ENCODE measurements around the gene SIGLEC10.

SIGLEC10 gene

DNA sequence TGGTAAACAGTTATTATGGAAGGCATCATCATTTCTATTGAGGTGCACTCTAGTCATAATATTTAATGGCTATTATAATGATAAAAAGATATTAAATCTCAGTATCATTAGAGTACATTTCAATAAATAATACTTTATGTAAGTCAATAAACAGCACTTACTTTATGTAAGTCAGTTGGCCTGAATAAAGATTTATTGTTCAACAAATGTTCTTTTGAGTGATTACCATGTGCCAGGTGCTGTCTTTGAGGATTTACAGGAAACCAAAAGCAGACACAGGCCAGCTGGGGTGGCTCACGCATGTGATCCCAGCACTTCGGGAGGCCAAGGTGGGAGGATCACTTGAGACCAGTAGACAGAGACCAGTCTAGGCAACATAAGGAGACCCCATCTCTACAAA lies 40.0 kb downstream of the SIGLEC10 start:
- no peak overlapping the region for H3K4me3 ChIP-seq (ENCODE audit: low read depth in 1 of 5, low read length in 5 of 5)
- peaks cover 0 to 6% (median 3%) of the 10 kb centered on the region in 5 donors for H3K9me3 ChIP-seq (ENCODE audit: control insufficient read depth in 5 of 5, low read length in 5 of 5)
- H3K27ac ChIP-seq (ENCODE audit: low read depth, low read length): no peak overlapping the region
- no peaks in the 10 kb centered on the region for H3K27me3 ChIP-seq (ENCODE audit: control insufficient read depth in 5 of 5, insufficient read depth in 4 of 5, low read length in 5 of 5)
- no peaks in the 10 kb centered on the region for H3K36me3 ChIP-seq (ENCODE audit: control insufficient read depth in 5 of 5, insufficient read depth in 5 of 5, low read length in 5 of 5)
- no peak overlapping the region for H3K9ac ChIP-seq (ENCODE audit: low read length in 5 of 5)
- H3K4me1 ChIP-seq (ENCODE audit: control insufficient read depth in 5 of 5, insufficient read depth in 5 of 5, low read length in 5 of 5): peaks cover 0 to 5% (median 0%) of the 10 kb centered on the region in 5 donors

DNA sequence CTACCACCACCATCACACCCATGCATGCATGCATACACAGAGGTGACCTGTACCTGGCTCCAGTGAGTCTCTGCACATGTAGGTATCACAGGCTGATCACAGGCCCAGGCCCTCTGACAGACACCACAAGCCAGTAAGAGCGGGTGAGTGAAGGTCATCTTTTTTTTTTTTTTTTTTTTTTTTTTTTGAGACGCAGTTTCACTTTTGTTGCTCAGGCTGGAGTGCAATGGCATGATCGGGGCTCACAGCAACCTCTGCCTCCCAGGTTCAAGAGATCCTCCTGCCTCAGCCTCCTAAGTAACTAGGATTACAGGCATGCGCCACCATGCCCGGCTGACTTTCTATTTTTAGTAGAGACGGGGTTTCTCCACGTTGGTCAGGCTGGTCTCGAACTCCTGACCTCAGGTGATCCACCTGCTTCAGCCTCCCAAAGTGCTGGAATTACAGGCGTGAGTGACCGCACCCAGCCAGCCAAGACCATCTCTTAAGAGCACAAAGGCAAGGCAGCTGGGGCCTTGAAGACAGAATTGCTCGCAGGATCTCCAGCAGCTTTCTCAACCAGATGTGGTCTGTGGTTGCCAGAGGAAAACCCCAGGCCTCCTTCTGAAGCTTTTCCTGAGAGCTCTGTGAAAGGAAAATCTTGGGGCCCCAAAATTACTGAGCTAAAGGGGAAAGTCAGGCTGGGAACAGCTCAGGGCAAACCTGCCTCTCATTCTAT lies 41.8 kb downstream of the SIGLEC10 start:
- H3K9me3 ChIP-seq (ENCODE audit: control insufficient read depth in 5 of 5, low read length in 5 of 5): no peaks in the 10 kb centered on the region
- H3K4me3 ChIP-seq (ENCODE audit: low read depth in 1 of 5, low read length in 5 of 5): no peak overlapping the region
- H3K4me1 ChIP-seq (ENCODE audit: control insufficient read depth in 5 of 5, insufficient read depth in 5 of 5, low read length in 5 of 5): peaks cover 0 to 6% (median 0%) of the 10 kb centered on the region in 5 donors
- H3K27me3 ChIP-seq (ENCODE audit: control insufficient read depth in 5 of 5, insufficient read depth in 4 of 5, low read length in 5 of 5): no peaks in the 10 kb centered on the region
- H3K27ac ChIP-seq (ENCODE audit: low read depth, low read length): no peak overlapping the region
- H3K9ac ChIP-seq (ENCODE audit: low read length in 5 of 5): no peak overlapping the region
- H3K36me3 ChIP-seq (ENCODE audit: control insufficient read depth in 5 of 5, insufficient read depth in 5 of 5, low read length in 5 of 5): no peaks in the 10 kb centered on the region

DNA sequence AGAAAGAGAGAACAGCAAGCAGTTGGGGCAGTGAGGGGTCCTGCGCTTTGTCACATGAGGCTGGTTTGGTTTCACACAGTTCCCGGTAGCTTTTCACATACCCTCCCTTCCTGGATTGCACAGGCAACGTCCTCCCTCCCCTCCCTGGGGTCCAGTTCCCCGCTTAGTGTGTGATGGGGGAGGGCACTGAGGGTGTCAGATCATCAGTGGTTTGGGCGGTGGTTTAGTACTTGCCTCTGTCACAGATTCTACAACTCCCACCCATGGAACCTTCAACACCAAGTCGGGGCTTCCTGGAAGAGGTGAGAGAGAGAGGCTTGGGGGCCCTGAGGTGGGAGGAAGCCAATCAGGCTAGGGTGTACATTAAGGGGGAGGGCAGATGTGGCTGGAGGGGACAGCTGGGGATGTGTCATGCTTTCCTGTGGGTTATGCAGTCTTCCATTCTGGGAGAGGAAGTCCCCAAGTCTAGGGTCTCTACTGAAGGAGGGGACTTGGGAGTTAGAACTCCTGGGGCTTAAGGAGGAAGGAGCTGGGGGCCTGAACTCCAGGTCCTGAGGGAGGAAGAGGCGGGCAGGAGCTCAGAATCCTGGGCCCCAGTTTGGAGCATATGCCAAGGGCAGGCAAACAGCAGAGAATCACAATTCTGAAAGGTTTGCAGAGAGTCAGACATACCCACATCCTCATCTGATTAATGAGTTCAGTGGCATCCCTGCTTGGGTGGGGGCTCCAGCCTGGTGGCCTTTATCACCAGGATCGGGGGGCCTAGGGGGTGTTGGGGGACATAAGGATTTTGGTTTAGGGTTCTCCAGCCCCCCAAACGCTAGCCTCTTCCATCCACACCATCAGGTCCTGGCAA lies 44.6 kb downstream of the SIGLEC10 start, which contains the start of gene NKG7:
TSS of gene NKG7 (minus strand) at position 6 of the 856 bp plus-strand sequence. CDS start 119 bp downstream, outside the sequence.
- H3K9ac ChIP-seq (ENCODE audit: low read length in 5 of 5): no peak within 1 kb of the TSS
- H3K4me1 ChIP-seq (ENCODE audit: control insufficient read depth in 5 of 5, insufficient read depth in 5 of 5, low read length in 5 of 5): peaks cover 0 to 13% (median 7%) of the 10 kb centered on the region in 5 donors
- no peak within 1 kb of the TSS for H3K27ac ChIP-seq (ENCODE audit: low read depth, low read length)
- no peaks in the 10 kb centered on the region for H3K9me3 ChIP-seq (ENCODE audit: control insufficient read depth in 5 of 5, low read length in 5 of 5)
- no peaks in the 10 kb centered on the region for H3K27me3 ChIP-seq (ENCODE audit: control insufficient read depth in 5 of 5, insufficient read depth in 4 of 5, low read length in 5 of 5)
- H3K4me3 ChIP-seq (ENCODE audit: low read depth in 1 of 5, low read length in 5 of 5): peak within 1 kb of the TSS in 2 of 5 donors; percentile 21 to 22
- no peaks in the 10 kb centered on the region for H3K36me3 ChIP-seq (ENCODE audit: control insufficient read depth in 5 of 5, insufficient read depth in 5 of 5, low read length in 5 of 5)

DNA sequence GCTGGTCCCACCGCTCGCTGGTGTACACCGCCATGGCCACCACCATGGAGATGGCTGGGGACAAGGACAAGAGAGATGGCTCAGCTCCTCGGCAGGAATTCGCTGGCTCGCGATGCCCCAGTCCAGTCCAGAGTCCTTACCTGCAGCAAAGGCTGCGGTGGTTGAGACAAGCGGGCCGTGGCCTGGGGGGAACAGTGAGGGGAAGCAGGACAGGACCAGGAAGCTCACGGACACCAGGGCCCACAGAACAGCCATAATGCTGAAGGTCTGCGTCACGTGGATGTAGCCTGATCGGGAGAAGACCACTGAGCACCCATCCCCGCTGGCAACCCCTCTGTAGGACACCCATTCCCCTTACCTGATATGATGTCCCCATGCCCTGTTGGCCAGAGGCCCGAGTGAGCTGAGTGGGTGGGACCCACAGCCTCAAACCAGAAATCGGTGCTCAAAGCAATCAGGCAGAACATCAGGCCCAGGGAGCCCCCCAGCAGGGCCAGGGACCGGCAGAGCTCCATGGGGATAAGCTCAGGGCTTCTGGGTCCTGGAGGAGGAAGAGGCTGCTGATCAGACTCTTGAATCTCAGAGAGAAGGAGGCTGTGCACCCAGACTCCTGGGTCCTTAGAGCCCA lies 45.3 kb downstream of the SIGLEC10 start:
- no peaks in the 10 kb centered on the region for H3K9me3 ChIP-seq (ENCODE audit: control insufficient read depth in 5 of 5, low read length in 5 of 5)
- H3K9ac ChIP-seq (ENCODE audit: low read length in 5 of 5): no peak overlapping the region
- H3K4me1 ChIP-seq (ENCODE audit: control insufficient read depth in 5 of 5, insufficient read depth in 5 of 5, low read length in 5 of 5): peaks cover 0 to 19% (median 9%) of the 10 kb centered on the region in 5 donors
- H3K27ac ChIP-seq (ENCODE audit: low read depth, low read length): no peak overlapping the region
- H3K27me3 ChIP-seq (ENCODE audit: control insufficient read depth in 5 of 5, insufficient read depth in 4 of 5, low read length in 5 of 5): no peaks in the 10 kb centered on the region
- H3K36me3 ChIP-seq (ENCODE audit: control insufficient read depth in 5 of 5, insufficient read depth in 5 of 5, low read length in 5 of 5): no peaks in the 10 kb centered on the region
- peak overlapping the region in 2 of 5 donors; percentile 21 to 22 for H3K4me3 ChIP-seq (ENCODE audit: low read depth in 1 of 5, low read length in 5 of 5)

- H3K9ac ChIP-seq (ENCODE audit: low read length in 5 of 5): no peak overlapping the region
- no peaks in the 10 kb centered on the region for H3K36me3 ChIP-seq (ENCODE audit: control insufficient read depth in 5 of 5, insufficient read depth in 5 of 5, low read length in 5 of 5)
- H3K9me3 ChIP-seq (ENCODE audit: control insufficient read depth in 5 of 5, low read length in 5 of 5): no peaks in the 10 kb centered on the region
- H3K4me3 ChIP-seq (ENCODE audit: low read depth in 1 of 5, low read length in 5 of 5): peak overlapping the region in 1 of 5 donors; percentile 21
- peaks cover 0 to 26% (median 15%) of the 10 kb centered on the region in 5 donors for H3K4me1 ChIP-seq (ENCODE audit: control insufficient read depth in 5 of 5, insufficient read depth in 5 of 5, low read length in 5 of 5)
- H3K27me3 ChIP-seq (ENCODE audit: control insufficient read depth in 5 of 5, insufficient read depth in 4 of 5, low read length in 5 of 5): no peaks in the 10 kb centered on the region
- H3K27ac ChIP-seq (ENCODE audit: low read depth, low read length): no peak overlapping the region
Measured at GRCh38 chr19:51371186-51371690, 46.2 kb downstream of the SIGLEC10 start.

DNA sequence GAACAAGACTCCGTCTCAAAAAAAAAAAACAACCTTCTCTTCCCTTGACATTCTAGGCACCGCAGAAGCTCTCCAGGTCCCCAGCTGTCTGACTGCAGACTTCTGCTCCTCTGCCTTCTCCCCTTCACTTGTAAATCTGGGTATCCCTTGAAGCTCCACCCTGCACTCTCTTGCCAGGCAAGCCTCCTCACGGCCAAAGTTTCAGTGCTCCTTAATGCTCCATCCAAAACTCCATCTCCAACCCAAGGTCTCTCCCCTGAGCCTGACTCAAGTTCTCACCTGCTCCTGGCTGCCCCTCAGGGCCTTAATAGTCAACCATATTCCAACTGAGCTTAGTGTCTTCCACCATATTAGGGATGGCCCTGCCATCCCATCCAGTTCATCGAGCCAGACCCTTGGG lies 47.2 kb downstream of the SIGLEC10 start:
- Histone ChIP-seq H3K36me3 (ENCODE audit: control insufficient read depth in 5 of 5, insufficient read depth in 5 of 5, low read length in 5 of 5) (no peaks in the 10 kb centered on the region), H3K4me1 (ENCODE audit: control insufficient read depth in 5 of 5, insufficient read depth in 5 of 5, low read length in 5 of 5) (peaks cover 2 to 35% (median 24%) of the 10 kb centered on the region in 5 donors), H3K9ac (ENCODE audit: low read length in 5 of 5) (no peak overlapping the region), H3K27me3 (ENCODE audit: control insufficient read depth in 5 of 5, insufficient read depth in 4 of 5, low read length in 5 of 5) (no peaks in the 10 kb centered on the region), H3K9me3 (ENCODE audit: control insufficient read depth in 5 of 5, low read length in 5 of 5) (no peaks in the 10 kb centered on the region), H3K4me3 (ENCODE audit: low read depth in 1 of 5, low read length in 5 of 5) (no peak overlapping the region), H3K27ac (ENCODE audit: low read depth, low read length) (no peak overlapping the region)

DNA sequence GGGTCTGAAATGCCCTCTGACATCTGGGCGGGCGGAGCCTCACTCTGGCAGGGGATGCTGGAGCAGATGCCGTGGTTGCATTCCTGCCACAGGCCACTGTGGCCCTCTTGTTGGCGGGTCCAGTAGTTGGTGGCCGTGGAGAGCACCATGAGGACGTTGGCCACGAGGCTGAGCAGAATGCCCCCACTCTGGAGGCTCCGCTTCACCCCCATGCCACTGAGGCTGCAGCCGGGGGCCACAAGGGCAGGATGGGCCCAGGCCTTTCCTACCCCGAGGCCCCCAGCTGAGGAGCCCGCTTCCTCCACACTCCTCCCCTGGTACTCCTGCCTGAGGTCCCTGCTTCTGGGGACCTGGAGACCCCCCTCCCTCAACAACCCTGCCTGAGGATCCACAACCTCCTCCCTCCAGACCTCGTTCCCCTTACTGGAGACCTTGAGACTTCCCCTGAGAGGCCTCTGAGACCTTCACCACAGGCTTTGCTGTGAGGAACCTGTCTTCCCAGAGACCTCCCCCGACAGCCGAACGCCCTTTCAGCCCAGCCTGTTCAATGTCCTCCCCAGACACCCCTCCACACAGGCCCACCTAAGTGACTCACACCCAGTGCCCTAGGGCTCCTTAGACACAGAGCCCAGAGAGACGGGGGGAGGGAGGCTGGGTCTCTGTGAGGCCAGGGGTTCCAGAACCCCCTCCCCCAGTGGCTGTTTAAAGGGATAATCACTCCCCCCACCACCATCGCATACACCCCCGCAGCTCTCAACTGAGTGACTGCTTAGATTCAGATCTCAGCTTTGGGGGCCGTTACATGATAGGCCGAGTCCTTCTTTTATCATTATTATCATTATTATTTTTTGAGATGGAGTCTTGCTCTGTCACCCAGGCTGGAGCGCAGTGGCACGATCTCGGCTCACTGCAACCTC lies 48.8 kb downstream of the SIGLEC10 start, which contains the start of gene CLDND2:
TSS of gene CLDND2 (minus strand) at position 638 of the 917 bp plus-strand sequence. CDS start at position 212, 426 bp downstream.
- no peaks in the 10 kb centered on the region for H3K36me3 ChIP-seq (ENCODE audit: control insufficient read depth in 5 of 5, insufficient read depth in 5 of 5, low read length in 5 of 5)
- peak within 1 kb of the TSS in 4 of 5 donors; percentile 51 to 85 (median 73) for H3K9ac ChIP-seq (ENCODE audit: low read length in 5 of 5)
- H3K4me3 ChIP-seq (ENCODE audit: low read depth in 1 of 5, low read length in 5 of 5): peak within 1 kb of the TSS in 4 of 5 donors; percentile 86 to 92 (median 89)
- peaks cover 4 to 51% (median 35%) of the 10 kb centered on the region in 5 donors for H3K4me1 ChIP-seq (ENCODE audit: control insufficient read depth in 5 of 5, insufficient read depth in 5 of 5, low read length in 5 of 5)
- H3K27me3 ChIP-seq (ENCODE audit: control insufficient read depth in 5 of 5, insufficient read depth in 4 of 5, low read length in 5 of 5): no peaks in the 10 kb centered on the region
- H3K27ac ChIP-seq (ENCODE audit: low read depth, low read length): peak within 1 kb of the TSS; percentile 93
- H3K9me3 ChIP-seq (ENCODE audit: control insufficient read depth in 5 of 5, low read length in 5 of 5): no peaks in the 10 kb centered on the region

GRCh38 chr19:51367565-51368365 lies 49.7 kb downstream of the SIGLEC10 start:
- peaks cover 4 to 53% (median 39%) of the 10 kb centered on the region in 5 donors for H3K4me1 ChIP-seq (ENCODE audit: control insufficient read depth in 5 of 5, insufficient read depth in 5 of 5, low read length in 5 of 5)
- no peaks in the 10 kb centered on the region for H3K27me3 ChIP-seq (ENCODE audit: control insufficient read depth in 5 of 5, insufficient read depth in 4 of 5, low read length in 5 of 5)
- peak overlapping the region in 4 of 5 donors; percentile 69 to 85 (median 81) for H3K9ac ChIP-seq (ENCODE audit: low read length in 5 of 5)
- H3K4me3 ChIP-seq (ENCODE audit: low read depth in 1 of 5, low read length in 5 of 5): peak overlapping the region; percentile 86 to 96 (median 91)
- no peaks in the 10 kb centered on the region for H3K9me3 ChIP-seq (ENCODE audit: control insufficient read depth in 5 of 5, low read length in 5 of 5)
- no peaks in the 10 kb centered on the region for H3K36me3 ChIP-seq (ENCODE audit: control insufficient read depth in 5 of 5, insufficient read depth in 5 of 5, low read length in 5 of 5)
- H3K27ac ChIP-seq (ENCODE audit: low read depth, low read length): peak overlapping the region; percentile 93

Data from subcutaneous abdominal adipose tissue (tissue), 5 donors.